H1 (cell line): Measurements from ENCODE around the gene RGL1. TPM values are rescaled to one million over a fixed set of nuclear protein-coding genes. Genes with fewer than 3 reads are reported as not detected.

Experiments
- CTCF ChIA-PET: fragments of 300-600 bp; sonication (Branson Sonifier 250); formaldehyde crosslinking; loops from one replicate; lab custom pipeline; 2021; ENCODE audit not compliant: partially characterized antibody; lab: Charles Lee
- POLR2A ChIA-PET: fragments of 300-600 bp; sonication (Branson Sonifier 250); formaldehyde crosslinking; loops from one replicate; lab custom pipeline; 2021; ENCODE audit warnings: inconsistent platforms; ENCODE audit not compliant: partially characterized antibody; lab: Charles Lee
- DNase-seq, 2 experiments: peaks; one replicate each; pipeline versions ENCODE4 v3.0.0 to v3.0.0-alpha.2; 2010 to 2022; ENCODE audit warnings: low spot score in 2 of 2, low read depth in 1 of 2, mixed read lengths in 1 of 2
- FAIRE-seq: peaks from 2 replicates; lab custom pipeline; 2011; peaks lifted over from hg19 to GRCh38; lab: Jason Lieb, UNC
- H2AFZ ChIP-seq: 2 replicates; pipeline ENCODE4 v1.8.1; 2012; ENCODE audit warnings: low read length, inconsistent platforms
- H2AK5ac ChIP-seq: 2 replicates; pipeline ENCODE4 v1.6.1; 2013; ENCODE audit warnings: low read depth, low read length
- H2BK120ac ChIP-seq: replicated peaks from 2 replicates; pipeline ENCODE3; 2013; ENCODE audit warnings: low read depth, low read length, inconsistent platforms
- H2BK12ac ChIP-seq: 2 replicates; pipeline ENCODE4 v1.6.1; 2013; ENCODE audit warnings: low read depth, low read length
- H2BK15ac ChIP-seq: 2 replicates; pipeline ENCODE4 v1.6.1; 2013; ENCODE audit warnings: low read length
- H2BK20ac ChIP-seq: 2 replicates; pipeline ENCODE4 v1.6.1; 2013; ENCODE audit warnings: low read length
- H2BK5ac ChIP-seq: 2 replicates; pipeline ENCODE4 v1.6.1; 2013; ENCODE audit warnings: low read depth, low read length
- H3K14ac ChIP-seq: 2 replicates; pipeline ENCODE4 v1.6.1; 2013; ENCODE audit warnings: inconsistent platforms; ENCODE audit not compliant: insufficient read length
- H3K18ac ChIP-seq: 2 replicates; pipeline ENCODE4 v1.6.1; 2013; ENCODE audit warnings: low read length; ENCODE audit errors: extremely low read depth
- H3K23ac ChIP-seq: 2 replicates; pipeline ENCODE4 v1.6.1; 2013; ENCODE audit warnings: inconsistent platforms; ENCODE audit not compliant: insufficient read length
- H3K23me2 ChIP-seq: 2 replicates; pipeline ENCODE4 v1.6.1; 2013; ENCODE audit warnings: low read depth, low read length
- H3K27ac ChIP-seq: 2 replicates; pipeline ENCODE4 v1.6.1; 2011; ENCODE audit warnings: low read depth, low read length, inconsistent platforms
- H3K27me3 ChIP-seq, 4 experiments: replicated peaks in 1 of 4; 1 replicate in 1 of 4; 2 replicates in 3 of 4; pipeline versions ENCODE4 v1.6.1 to v1.8.1; 2011 to 2013; ENCODE audit warnings: low read length in 3 of 4, mild to moderate bottlenecking in 3 of 4, inconsistent platforms in 2 of 4, mixed read lengths in 2 of 4, moderate library complexity in 1 of 4; ENCODE audit not compliant: control insufficient read depth in 3 of 4, insufficient read depth in 3 of 4; ENCODE audit errors: extremely low read depth in 1 of 4
- H3K36me3 ChIP-seq, 4 experiments: 2 replicates each; pipeline versions ENCODE4 v1.6.1 to v1.8.1; 2011 to 2013; ENCODE audit warnings: mild to moderate bottlenecking in 4 of 4, low read length in 3 of 4, moderate library complexity in 2 of 4, control low read depth in 1 of 4, inconsistent platforms in 1 of 4; ENCODE audit not compliant: insufficient read depth in 4 of 4, control insufficient read depth in 2 of 4
- H3K4ac ChIP-seq: replicated peaks from 2 replicates; pipeline ENCODE3; 2013; ENCODE audit warnings: low read length, low read depth, mixed read lengths, inconsistent platforms; ENCODE audit not compliant: insufficient read length
- H3K4me1 ChIP-seq, 4 experiments: replicated peaks in 1 of 4; 1 replicate in 1 of 4; 2 replicates in 3 of 4; pipeline versions ENCODE4 v1.6.1 to v1.8.1; 2011 to 2013; ENCODE audit warnings: low read length in 3 of 4, inconsistent platforms in 2 of 4, mixed read lengths in 1 of 4; ENCODE audit not compliant: insufficient read depth in 4 of 4, control insufficient read depth in 3 of 4
- H3K4me2 ChIP-seq, 2 experiments: 2 replicates each; pipeline versions ENCODE4 v1.6.1 to v1.8.1; 2011 to 2013; ENCODE audit warnings: low read depth in 2 of 2, low read length in 2 of 2, control low read depth in 1 of 2, inconsistent platforms in 1 of 2, mild to moderate bottlenecking in 1 of 2; ENCODE audit not compliant: insufficient read depth in 1 of 2
- H3K4me3 ChIP-seq, 4 experiments: fragments of 200-600, 300-600 bp in 1 of 4; sonication (generic), shearing (Covaris generic), sonication (Bioruptor Twin) in 1 of 4; 2 replicates each; pipeline versions ENCODE4 v1.5.1 to v1.8.1; 2011 to 2016; ENCODE audit warnings: low read length in 4 of 4, low read depth in 3 of 4, control low read depth in 2 of 4, inconsistent platforms in 2 of 4, mild to moderate bottlenecking in 2 of 4, mixed read lengths in 1 of 4, moderate library complexity in 1 of 4; ENCODE audit not compliant: insufficient read depth in 2 of 4; ENCODE audit errors: extremely low read depth in 1 of 4
- H3K56ac ChIP-seq: replicated peaks from 2 replicates; pipeline ENCODE3; 2013; ENCODE audit warnings: low read depth, mild to moderate bottlenecking, mixed read lengths, low read length, inconsistent platforms; ENCODE audit not compliant: insufficient read length
- H3K79me1 ChIP-seq: 2 replicates; pipeline ENCODE4 v1.6.1; 2013; ENCODE audit warnings: low read depth, low read length, control low read depth
- H3K79me2 ChIP-seq, 2 experiments: 2 replicates each; pipeline versions ENCODE4 v1.6.1 to v1.8.1; 2012 to 2013; ENCODE audit warnings: low read length in 2 of 2, mild to moderate bottlenecking in 2 of 2, inconsistent platforms in 1 of 2; ENCODE audit not compliant: insufficient read depth in 2 of 2, control insufficient read depth in 1 of 2
- H3K9ac ChIP-seq, 4 experiments: replicated peaks in 1 of 4; 1 replicate in 1 of 4; 2 replicates in 3 of 4; pipeline versions ENCODE4 v1.6.1 to v1.8.1; 2011 to 2013; ENCODE audit warnings: low read depth in 3 of 4, low read length in 3 of 4, control low read depth in 2 of 4, mild to moderate bottlenecking in 2 of 4, moderate library complexity in 2 of 4, inconsistent platforms in 1 of 4; ENCODE audit errors: extremely low read depth in 1 of 4
- H3K9me3 ChIP-seq, 2 experiments: 2 replicates each; pipeline versions ENCODE4 v1.6.1 to v1.8.1; 2012 to 2013; ENCODE audit warnings: mild to moderate bottlenecking in 2 of 2, moderate library complexity in 2 of 2, control low read depth in 1 of 2, inconsistent platforms in 1 of 2, low read depth in 1 of 2, low read length in 1 of 2, mixed read lengths in 1 of 2; ENCODE audit not compliant: insufficient read depth in 2 of 2
- H4K20me1 ChIP-seq, 2 experiments: replicated peaks in 1 of 2; 2 replicates each; pipeline versions ENCODE3 to v1.8.1; 2011 to 2013; ENCODE audit warnings: inconsistent platforms in 2 of 2, low read length in 2 of 2, mild to moderate bottlenecking in 1 of 2; ENCODE audit not compliant: insufficient read depth in 2 of 2, control insufficient read depth in 1 of 2
- H4K5ac ChIP-seq: 2 replicates; pipeline ENCODE4 v1.6.1; 2013; ENCODE audit warnings: low read length, low read depth, mixed read lengths, inconsistent platforms; ENCODE audit not compliant: insufficient read length
- H4K8ac ChIP-seq: 2 replicates; pipeline ENCODE4 v1.8.0; 2013; ENCODE audit warnings: mild to moderate bottlenecking, moderate library complexity, low read length, inconsistent platforms; ENCODE audit not compliant: insufficient read depth; ENCODE audit errors: extremely low read depth
- H4K91ac ChIP-seq: replicated peaks from 2 replicates; pipeline ENCODE3; 2013; ENCODE audit warnings: low read length, mixed read lengths, inconsistent platforms; ENCODE audit not compliant: insufficient read length
- BRCA1 ChIP-seq: IDR thresholded peaks from 2 replicates; pipeline ENCODE4 v1.6.1; 2012; ENCODE audit warnings: low read depth, low read length, improper control_type of control experiment
- CBX5 ChIP-seq: fragments of 300-800, 300-1000 bp; sonication (generic); IDR thresholded peaks from 2 replicates; pipeline ENCODE4 v1.7.1; 2016; ENCODE audit warnings: antibody characterized with exemption, low read length, low read depth
- CHD2 ChIP-seq: IDR thresholded peaks from 2 replicates; pipeline ENCODE4 v1.6.1; 2012; ENCODE audit warnings: low read length, improper control_type of control experiment
- EGR1 ChIP-seq: IDR thresholded peaks from 2 replicates; pipeline ENCODE4 v1.6.1; 2011; ENCODE audit warnings: low read depth, low read length, borderline replicate concordance
- JUN ChIP-seq: IDR thresholded peaks from 2 replicates; pipeline ENCODE4 v1.6.1; 2011; ENCODE audit warnings: low read depth, mild to moderate bottlenecking, improper control_type of control experiment, low read length
- NANOG ChIP-seq: IDR thresholded peaks from 2 replicates; pipeline ENCODE4 v1.6.1; 2011; ENCODE audit warnings: low read length, low read depth, mild to moderate bottlenecking, inconsistent platforms; ENCODE audit not compliant: insufficient read depth, poor library complexity, severe bottlenecking
- SP2 ChIP-seq: IDR thresholded peaks from 2 replicates; pipeline ENCODE4 v1.6.1; 2012; ENCODE audit warnings: mild to moderate bottlenecking, low read length, inconsistent platforms
- WGBS, 2 experiments: shearing (Covaris generic) in 1 of 2; methylation state at CpG; one replicate each; pipeline versions ENCODE4 v1.1.6 to v1.1.7; 2013 to 2015; ENCODE audit warnings: low lambda C conversion rate in 2 of 2, mixed read lengths in 2 of 2, inconsistent platforms in 1 of 2, low coverage in 1 of 2, missing lambda C conversion rate in 1 of 2; ENCODE audit not compliant: insufficient replicate concordance in 2 of 2, insufficient coverage in 1 of 2, insufficient read length in 1 of 2; ENCODE audit errors: extremely low coverage in 1 of 2, missing lambda C conversion rate in 1 of 2; 5-methylcytosine and 5-hydroxymethylcytosine counted together
- polyA plus RNA-seq, 7 experiments: library from polyadenylated mRNA; depleted of rRNA in 3 of 7; stranded (reverse) in 5 of 7; unstranded in 2 of 7; fragments of >200 nt in 5 of 7; fragments of 200-250 nt in 2 of 7; gene quantifications; 1 replicate in 5 of 7; 2 replicates in 1 of 7; 4 replicates in 1 of 7; pipeline versions ENCODE4 v1.2.1 to v1.2.3, GENCODE V29; 2011 to 2013; ENCODE audit warnings: missing spikeins in 2 of 7, mixed read lengths in 2 of 7
- total RNA-seq: library from RNA; stranded (reverse); fragmentation: NEBNext Ultra II Directional; extraction: Animal tissue kit (Norgen Biotek cat#: 25700); gene quantifications from 2 replicates; pipeline ENCODE4 v1.2.1, GENCODE V29; 2021
- TF ChIP-seq, protein P1 (sequence below): IDR thresholded peaks from 2 replicates; pipeline ENCODE4 v1.6.1; 2011; ENCODE audit warnings: low read length, improper control_type of control experiment

The RGL1 gene
- total and polyA plus RNA-seq, 2 of the 8 experiments (the other 6 are each of a cell fraction or from before 2014, with no cell fraction given) = 0.98 to 2.4 TPM

DNA sequence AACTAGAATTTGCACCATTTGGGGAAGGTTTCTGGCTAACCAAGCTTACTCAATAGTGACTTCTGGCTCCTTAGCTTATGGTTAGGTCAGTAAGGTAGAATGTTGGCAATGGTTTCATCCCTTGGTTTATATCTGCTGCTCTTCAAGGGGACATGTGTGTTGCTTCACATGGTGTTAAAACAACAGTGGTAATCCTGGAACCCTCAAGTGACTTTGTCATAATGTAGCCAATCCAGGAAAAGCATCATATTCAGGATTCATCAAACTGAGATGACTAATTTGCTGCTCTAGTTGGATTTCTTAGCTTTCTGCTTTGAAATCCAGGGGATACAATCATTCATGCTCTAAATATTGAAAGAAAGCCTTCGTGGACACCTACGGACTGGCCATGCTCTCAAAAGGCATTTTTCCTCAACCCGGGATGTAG, 108.7 kb downstream of the RGL1 start:
- POLR2A ChIA-PET = no interaction called here
- H3K79me1 ChIP-seq = no peaks in the 10 kb centered on the region

More for the DNA sequence above, 108.7 kb downstream of the RGL1 start:
- Histone ChIP-seq H2AK5ac (no peak overlapping the region), H3K23ac (no peak overlapping the region), H4K5ac (no peak overlapping the region), H3K4me1 (no peaks in the 10 kb centered on the region), H3K4me2 (no peak overlapping the region), H3K4me3 (no peak overlapping the region), H2BK5ac (no peak overlapping the region), H3K56ac (no peak overlapping the region), H3K23me2 (no peaks in the 10 kb centered on the region), H3K18ac (no peak overlapping the region), H3K14ac (no peak overlapping the region), H4K8ac (no peak overlapping the region), H2BK20ac (no peak overlapping the region), H4K20me1 (no peaks in the 10 kb centered on the region), H3K9ac (no peak overlapping the region), H3K9me3 (no peaks in the 10 kb centered on the region), H4K91ac (no peak overlapping the region), H2AFZ (no peak overlapping the region), H2BK120ac (no peak overlapping the region), H3K27me3 (no peaks in the 10 kb centered on the region), H3K27ac (no peak overlapping the region), H3K79me2 (no peaks in the 10 kb centered on the region), H3K4ac (no peak overlapping the region), H2BK12ac (no peak overlapping the region), H2BK15ac (no peak overlapping the region), H3K36me3 (no peaks in the 10 kb centered on the region; a peak in 1 of 8 replicates)
- WGBS, 2 experiments = 96% methylated on average over 3 of the region's 3 CpGs; no CpG with 5 or more reads in 1 of the 2 experiments
- CTCF ChIA-PET = interaction anchor here (1.0 to 5.6 kb wide), 6 partner anchors 9 to 260 kb away, joined by 3 to 87 read pairs (median 4); partner anchors contain the start of gene APOBEC4
- FAIRE-seq = no peak
- no peak for DNase-seq
- no peak for TF ChIP-seq JUN
- no peak for TF ChIP-seq EGR1
- TF ChIP-seq CHD2 = no peak
- no peak for TF ChIP-seq CBX5
- TF ChIP-seq SP2 = no peak
- no peak for TF ChIP-seq NANOG
- TF ChIP-seq BRCA1 = no peak
- TF ChIP-seq, protein P1, sequence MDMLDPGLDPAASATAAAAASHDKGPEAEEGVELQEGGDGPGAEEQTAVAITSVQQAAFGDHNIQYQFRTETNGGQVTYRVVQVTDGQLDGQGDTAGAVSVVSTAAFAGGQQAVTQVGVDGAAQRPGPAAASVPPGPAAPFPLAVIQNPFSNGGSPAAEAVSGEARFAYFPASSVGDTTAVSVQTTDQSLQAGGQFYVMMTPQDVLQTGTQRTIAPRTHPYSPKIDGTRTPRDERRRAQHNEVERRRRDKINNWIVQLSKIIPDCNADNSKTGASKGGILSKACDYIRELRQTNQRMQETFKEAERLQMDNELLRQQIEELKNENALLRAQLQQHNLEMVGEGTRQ = no peak
